ENCODE data around the gene RBCK1. TPM values are rescaled to one million over a fixed set of nuclear protein-coding genes. Genes with fewer than 3 reads are reported as not detected.
A peak's percentile ranks its signal among the peaks of the same experiment; 100 is the strongest.

RBCK1 gene
- total RNA-seq, 1 donor from 2014 or later: 65.2 TPM

GRCh38 chr20:380763-381580 is 27.1 kb upstream of the RBCK1 start:
- Mint-ChIP-seq H3K4me1 (peaks cover 8% of the 10 kb centered on the region), H3K4me3 (peak overlapping the region; percentile 86), H3K27me3 (ENCODE audit: low read depth) (peaks cover 6% of the 10 kb centered on the region), H3K36me3 (ENCODE audit: low read depth) (no peaks in the 10 kb centered on the region), H3K9me3 (no peaks in the 10 kb centered on the region), H3K27ac (ENCODE audit: unreplicated experiment) (no peak overlapping the region)
- DNase-seq (ENCODE audit: low read depth, low spot score): peak; percentile 47
- TF ChIP-seq CTCF (conservative IDR thresholded peaks at IDR 0.05): peak; percentile 43

GRCh38 chr20:381581-382290 is 26.4 kb upstream of the RBCK1 start:
- peak overlapping the region; percentile 87 for H3K4me3 Mint-ChIP-seq
- no peak for TF ChIP-seq CTCF (conservative IDR thresholded peaks at IDR 0.05)
- H3K36me3 Mint-ChIP-seq (ENCODE audit: low read depth): no peaks in the 10 kb centered on the region
- H3K27me3 Mint-ChIP-seq (ENCODE audit: low read depth): peaks cover 6% of the 10 kb centered on the region
- peak; percentile 43 for DNase-seq (ENCODE audit: low read depth, low spot score)
- no peaks in the 10 kb centered on the region for H3K9me3 Mint-ChIP-seq
- H3K4me1 Mint-ChIP-seq: peaks cover 8% of the 10 kb centered on the region
- no peak overlapping the region for H3K27ac Mint-ChIP-seq (ENCODE audit: unreplicated experiment)

- no peak for DNase-seq (ENCODE audit: low read depth, low spot score)
- H3K4me3 Mint-ChIP-seq: peak overlapping the region; percentile 87
- no peak for TF ChIP-seq CTCF (conservative IDR thresholded peaks at IDR 0.05)
- H3K4me1 Mint-ChIP-seq: peaks cover 8% of the 10 kb centered on the region
- H3K9me3 Mint-ChIP-seq: no peaks in the 10 kb centered on the region
- H3K27ac Mint-ChIP-seq (ENCODE audit: unreplicated experiment): no peak overlapping the region
- H3K27me3 Mint-ChIP-seq (ENCODE audit: low read depth): peaks cover 6% of the 10 kb centered on the region
- no peaks in the 10 kb centered on the region for H3K36me3 Mint-ChIP-seq (ENCODE audit: low read depth)
These were observed 25.6 kb upstream of the RBCK1 start for GRCh38 chr20:382291-383115.

GRCh38 chr20:383889-384288 is 24.2 kb upstream of the RBCK1 start:
- Mint-ChIP-seq H3K27ac (ENCODE audit: unreplicated experiment) (no peak overlapping the region), H3K4me1 (peaks cover 8% of the 10 kb centered on the region), H3K36me3 (ENCODE audit: low read depth) (no peaks in the 10 kb centered on the region), H3K27me3 (ENCODE audit: low read depth) (peaks cover 6% of the 10 kb centered on the region), H3K9me3 (no peaks in the 10 kb centered on the region), H3K4me3 (peak overlapping the region; percentile 61)
- no peak for TF ChIP-seq CTCF (conservative IDR thresholded peaks at IDR 0.05)
- DNase-seq (ENCODE audit: low read depth, low spot score): no peak

- Mint-ChIP-seq H3K27me3 (ENCODE audit: low read depth) (peaks cover 6% of the 10 kb centered on the region), H3K4me3 (peak overlapping the region; percentile 68), H3K27ac (ENCODE audit: unreplicated experiment) (no peak overlapping the region), H3K36me3 (ENCODE audit: low read depth) (no peaks in the 10 kb centered on the region), H3K9me3 (no peaks in the 10 kb centered on the region), H3K4me1 (peaks cover 8% of the 10 kb centered on the region)
- no peak for DNase-seq (ENCODE audit: low read depth, low spot score)
- no peak for TF ChIP-seq CTCF (conservative IDR thresholded peaks at IDR 0.05)
These were observed 23.4 kb upstream of the RBCK1 start for GRCh38 chr20:384723-385122.

All from neural crest cell (in vitro differentiated cells).